Esophagus squamous epithelium (tissue), 4 donors: Measurements from ENCODE around the gene NRAP.

ENCODE experiments used
- CTCF ChIP-seq, 6 experiments: fragments of 450-650 bp in 4 of 6; fragments of 200-600 bp in 2 of 6; sonication (generic) in 2 of 6; IDR thresholded peaks; one replicate each; pipeline ENCODE4 v1.5.1; 2016 to 2019; ENCODE audit warnings: antibody characterized with exemption in 6 of 6, mild to moderate bottlenecking in 4 of 6, moderate library complexity in 4 of 6
- POLR2A ChIP-seq, 4 donors: fragments of 450-650 bp; IDR thresholded peaks; one replicate each; pipeline ENCODE4 v1.6.1; 2017; ENCODE audit warnings: antibody characterized with exemption in 4 of 4, mild to moderate bottlenecking in 4 of 4, moderate library complexity in 3 of 4

GRCh38 chr10:113609704-113610108 is 54.1 kb downstream of the NRAP start:
- TF ChIP-seq POLR2A (IDR thresholded peaks at IDR 0.05): no peak
- no peak for TF ChIP-seq CTCF (IDR thresholded peaks at IDR 0.05)
